DOHH2 (cell line): ENCODE results near the gene TCF19.

Source experiments
- H3F3A ChIP-seq: fragments of 200-600 bp; sonication (generic), shearing (Covaris generic); 2 replicates; pipeline ENCODE4 v1.6.0; 2016; ENCODE audit warnings: antibody characterized with exemption, mild to moderate bottlenecking; ENCODE audit not compliant: control insufficient read depth, insufficient read depth
- H3K27ac ChIP-seq: fragments of 200-600 bp; sonication (generic); 2 replicates; pipeline ENCODE4 v1.5.1; 2014; ENCODE audit warnings: low read depth, mild to moderate bottlenecking, low read length, moderate library complexity
- H3K27me3 ChIP-seq: fragments of 200-600 bp; sonication (generic); 2 replicates; pipeline ENCODE4 v1.6.1; 2014; ENCODE audit warnings: mild to moderate bottlenecking, low read length, mixed read lengths; ENCODE audit not compliant: control insufficient read depth
- H3K36me3 ChIP-seq: fragments of 200-600 bp; sonication (generic); 2 replicates; pipeline ENCODE4 v1.6.1; 2014; ENCODE audit warnings: mild to moderate bottlenecking, low read length, moderate library complexity, mixed read lengths; ENCODE audit not compliant: control insufficient read depth
- H3K4me1 ChIP-seq: fragments of 200-600 bp; sonication (generic); 2 replicates; pipeline ENCODE4 v1.6.1; 2014; ENCODE audit warnings: mild to moderate bottlenecking, low read length, mixed read lengths; ENCODE audit not compliant: control insufficient read depth
- H3K4me2 ChIP-seq: fragments of 200-600 bp; sonication (generic); 2 replicates; pipeline ENCODE4 v1.6.0; 2014; ENCODE audit warnings: mild to moderate bottlenecking, low read length, moderate library complexity
- H3K4me3 ChIP-seq: fragments of 200-600 bp; sonication (generic); 2 replicates; pipeline ENCODE4 v1.5.1; 2014; ENCODE audit warnings: mild to moderate bottlenecking, low read length, mixed read lengths
- H3K79me2 ChIP-seq: fragments of 200-600 bp; sonication (generic); 2 replicates; pipeline ENCODE4 v1.6.1; 2014; ENCODE audit warnings: mild to moderate bottlenecking, low read length, mixed read lengths; ENCODE audit not compliant: control insufficient read depth
- H3K9me2 ChIP-seq: fragments of 200-600 bp; sonication (generic); replicated peaks from 2 replicates; pipeline ENCODE4 v1.6.1; 2014; ENCODE audit warnings: mild to moderate bottlenecking, low read length, mixed read lengths; ENCODE audit not compliant: control insufficient read depth
- H3K9me3 ChIP-seq: fragments of 200-600 bp; sonication (generic); 2 replicates; pipeline ENCODE4 v1.6.1; 2014; ENCODE audit warnings: antibody characterized with exemption, low read length, mixed read lengths; ENCODE audit not compliant: control insufficient read depth, insufficient read depth
- H4K20me1 ChIP-seq: fragments of 200-600 bp; sonication (generic); 2 replicates; pipeline ENCODE4 v1.6.0; 2014; ENCODE audit warnings: low read depth, mild to moderate bottlenecking, antibody characterized with exemption, low read length, moderate library complexity; ENCODE audit not compliant: control insufficient read depth, insufficient read depth
- EZH2phosphoT487 ChIP-seq: fragments of 200-600 bp; sonication (generic); IDR thresholded peaks from 2 replicates; pipeline ENCODE4 v1.6.1; 2017; ENCODE audit warnings: borderline replicate concordance, mild to moderate bottlenecking, antibody characterized with exemption, low read length, moderate library complexity, mixed read lengths
- TF ChIP-seq, protein P1 (sequence below): fragments of 200-600 bp; sonication (generic); IDR thresholded peaks from one replicate; pipeline ENCODE4 v1.5.1; 2014; ENCODE audit warnings: antibody characterized with exemption, mild to moderate bottlenecking, low read depth, low read length; ENCODE audit not compliant: poor library complexity, severe bottlenecking

The TCF19 gene, protein sequence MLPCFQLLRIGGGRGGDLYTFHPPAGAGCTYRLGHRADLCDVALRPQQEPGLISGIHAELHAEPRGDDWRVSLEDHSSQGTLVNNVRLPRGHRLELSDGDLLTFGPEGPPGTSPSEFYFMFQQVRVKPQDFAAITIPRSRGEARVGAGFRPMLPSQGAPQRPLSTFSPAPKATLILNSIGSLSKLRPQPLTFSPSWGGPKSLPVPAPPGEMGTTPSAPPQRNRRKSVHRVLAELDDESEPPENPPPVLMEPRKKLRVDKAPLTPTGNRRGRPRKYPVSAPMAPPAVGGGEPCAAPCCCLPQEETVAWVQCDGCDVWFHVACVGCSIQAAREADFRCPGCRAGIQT

DNA sequence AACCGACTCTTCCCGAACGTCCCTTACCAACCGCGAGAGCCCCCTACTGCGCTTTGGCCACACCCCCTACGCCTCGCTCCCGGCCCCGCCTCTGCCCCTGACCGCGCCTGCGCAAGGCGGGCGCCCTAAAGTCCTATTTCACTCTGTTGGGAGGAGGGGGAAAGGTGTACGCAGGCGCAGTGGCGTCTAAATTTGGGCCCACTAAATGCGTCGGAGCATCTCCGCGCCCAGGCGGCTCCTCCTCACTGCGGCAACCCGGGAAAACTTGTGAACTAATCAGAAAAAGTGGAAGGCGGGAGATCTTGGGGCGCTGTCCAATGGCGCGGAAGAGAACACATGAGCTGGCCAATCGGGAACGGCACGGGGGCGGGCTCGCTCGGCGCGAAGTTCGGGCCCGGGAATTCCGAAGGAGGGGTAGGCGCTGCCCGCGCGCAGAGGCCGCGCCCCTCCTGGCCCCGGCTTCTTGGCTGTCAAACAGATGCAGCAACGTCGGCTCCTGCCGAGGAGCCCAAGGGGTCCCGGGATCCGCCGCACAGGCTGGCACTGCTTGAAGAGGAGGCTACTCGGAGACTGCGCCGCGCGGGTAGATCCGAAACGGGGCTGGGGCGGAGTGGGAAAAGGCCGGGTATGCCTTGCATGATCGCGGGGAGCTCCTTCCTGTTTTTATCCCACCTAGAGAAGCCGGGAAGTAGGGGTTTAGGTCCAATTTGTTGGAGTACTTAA is at the start of gene TCF19:
TCF19 (plus strand) TSS at position 450 of the 723 bp plus-strand sequence. CDS start 881 bp downstream, outside the sequence.
- peaks cover 55% of the 10 kb centered on the region for H3K36me3 ChIP-seq
- no peaks in the 10 kb centered on the region for H3K9me2 ChIP-seq
- H3K4me2 ChIP-seq: peak within 1 kb of the TSS; percentile 92
- H3K79me2 ChIP-seq: peaks cover 48% of the 10 kb centered on the region
- H3F3A ChIP-seq: 0 out of 2 replicates have a peak, but pooled peaks cover 2% of the 10 kb centered on the region
- TF ChIP-seq, protein P1, sequence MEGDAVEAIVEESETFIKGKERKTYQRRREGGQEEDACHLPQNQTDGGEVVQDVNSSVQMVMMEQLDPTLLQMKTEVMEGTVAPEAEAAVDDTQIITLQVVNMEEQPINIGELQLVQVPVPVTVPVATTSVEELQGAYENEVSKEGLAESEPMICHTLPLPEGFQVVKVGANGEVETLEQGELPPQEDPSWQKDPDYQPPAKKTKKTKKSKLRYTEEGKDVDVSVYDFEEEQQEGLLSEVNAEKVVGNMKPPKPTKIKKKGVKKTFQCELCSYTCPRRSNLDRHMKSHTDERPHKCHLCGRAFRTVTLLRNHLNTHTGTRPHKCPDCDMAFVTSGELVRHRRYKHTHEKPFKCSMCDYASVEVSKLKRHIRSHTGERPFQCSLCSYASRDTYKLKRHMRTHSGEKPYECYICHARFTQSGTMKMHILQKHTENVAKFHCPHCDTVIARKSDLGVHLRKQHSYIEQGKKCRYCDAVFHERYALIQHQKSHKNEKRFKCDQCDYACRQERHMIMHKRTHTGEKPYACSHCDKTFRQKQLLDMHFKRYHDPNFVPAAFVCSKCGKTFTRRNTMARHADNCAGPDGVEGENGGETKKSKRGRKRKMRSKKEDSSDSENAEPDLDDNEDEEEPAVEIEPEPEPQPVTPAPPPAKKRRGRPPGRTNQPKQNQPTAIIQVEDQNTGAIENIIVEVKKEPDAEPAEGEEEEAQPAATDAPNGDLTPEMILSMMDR: no peak
- TF ChIP-seq EZH2phosphoT487: no peak
- no peaks in the 10 kb centered on the region for H3K9me3 ChIP-seq
- H3K27me3 ChIP-seq: no peaks in the 10 kb centered on the region
- H3K27ac ChIP-seq: peak within 1 kb of the TSS; percentile 64
- H4K20me1 ChIP-seq: no peaks in the 10 kb centered on the region
- H3K4me1 ChIP-seq: peaks cover 31% of the 10 kb centered on the region
- peak within 1 kb of the TSS; percentile 92 for H3K4me3 ChIP-seq

DNA sequence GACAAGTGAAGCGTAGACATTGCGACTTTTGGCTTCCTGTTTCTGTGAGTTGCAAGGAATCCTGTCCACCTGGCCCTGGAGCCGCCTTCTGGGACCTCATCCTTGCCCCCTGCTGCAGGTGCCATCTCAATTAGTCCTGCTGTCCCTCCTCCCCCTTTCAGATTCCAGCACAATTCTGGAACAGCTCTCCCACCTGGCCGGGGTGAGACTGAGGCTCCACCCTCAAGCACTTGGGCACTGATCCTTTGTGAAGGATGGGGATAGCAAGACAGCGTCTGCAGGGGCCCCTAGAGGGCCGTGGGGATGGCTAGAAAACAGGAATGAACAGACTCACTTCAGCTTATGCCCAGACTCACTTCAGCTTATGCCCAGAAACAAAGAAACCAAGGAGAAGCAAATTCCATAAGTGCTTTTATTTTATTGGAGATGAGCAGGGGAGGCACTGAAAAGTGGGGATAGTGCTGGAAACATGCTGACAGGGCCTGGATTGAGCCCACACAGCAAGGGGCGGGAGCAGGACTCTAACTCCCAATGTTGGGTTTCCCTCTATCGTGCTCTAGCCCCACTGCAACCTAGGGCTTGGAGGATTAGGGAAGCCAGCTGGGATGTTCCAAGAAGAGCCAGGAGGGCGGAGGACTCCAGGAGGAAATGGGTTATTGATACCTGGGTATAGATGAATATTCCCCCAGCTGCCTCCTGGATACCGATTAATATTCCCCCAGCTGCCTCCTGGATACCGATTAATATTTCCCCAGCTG is 47.4 kb upstream of the TCF19 start:
- TF ChIP-seq EZH2phosphoT487: no peak
- TF ChIP-seq, protein P1: no peak
- Histone ChIP-seq H3K9me2 (no peaks in the 10 kb centered on the region), H3K27ac (no peak overlapping the region), H3K4me1 (no peaks in the 10 kb centered on the region), H4K20me1 (no peaks in the 10 kb centered on the region), H3K36me3 (no peaks in the 10 kb centered on the region), H3K4me3 (no peak overlapping the region), H3K27me3 (peaks cover 11% of the 10 kb centered on the region; the same call in 1 of the 2 replicates), H3K79me2 (no peaks in the 10 kb centered on the region), H3F3A (no peaks in the 10 kb centered on the region), H3K9me3 (no peaks in the 10 kb centered on the region), H3K4me2 (no peak overlapping the region)

DNA sequence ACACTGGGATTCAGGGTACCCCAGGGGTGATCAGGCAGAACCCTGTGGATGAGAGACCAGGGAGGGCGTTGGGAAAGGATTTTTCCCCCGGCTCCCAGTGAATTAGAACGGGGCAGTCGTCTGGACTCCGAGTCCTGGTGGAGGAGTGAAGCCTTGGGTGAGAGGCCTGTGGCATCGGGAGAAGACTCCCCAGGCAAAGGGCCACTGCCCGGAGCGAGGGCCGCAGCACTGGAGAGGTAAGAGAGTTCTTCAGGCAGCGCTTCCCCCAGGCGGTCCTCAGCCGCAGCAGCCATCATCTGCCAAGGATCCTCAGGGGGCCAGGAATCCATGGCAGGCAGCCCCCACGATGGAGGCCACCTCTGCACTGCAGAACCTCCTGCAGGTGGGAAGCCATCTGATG is 46.7 kb upstream of the TCF19 start:
- no peaks in the 10 kb centered on the region for H4K20me1 ChIP-seq
- no peaks in the 10 kb centered on the region for H3F3A ChIP-seq
- H3K4me2 ChIP-seq: no peak overlapping the region
- no peak overlapping the region for H3K27ac ChIP-seq
- H3K4me3 ChIP-seq: no peak overlapping the region
- H3K9me2 ChIP-seq: no peaks in the 10 kb centered on the region
- H3K9me3 ChIP-seq: no peaks in the 10 kb centered on the region
- H3K27me3 ChIP-seq: peaks cover 11% of the 10 kb centered on the region; the same call in 1 of the 2 replicates
- H3K4me1 ChIP-seq: no peaks in the 10 kb centered on the region
- TF ChIP-seq, protein P1: no peak
- TF ChIP-seq EZH2phosphoT487: no peak
- H3K36me3 ChIP-seq: no peaks in the 10 kb centered on the region
- no peaks in the 10 kb centered on the region for H3K79me2 ChIP-seq
